Measurements from ENCODE around the gene TPCN2.

The TPCN2 gene

GRCh38 chr11:69105461-69106030 lies 56.8 kb downstream of the TPCN2 start:
- no peak for DNase-seq (ENCODE audit: low read depth)
- no peak overlapping the region for H3K4me3 ChIP-seq (ENCODE audit: low read depth, low read length)
- TF ChIP-seq CTCF (IDR thresholded peaks at IDR 0.05; ENCODE audit: low read depth, low read length) (no peak), POLR2A (IDR thresholded peaks at IDR 0.05; ENCODE audit: extremely low read depth, insufficient read length) (no peak), MAX (IDR thresholded peaks at IDR 0.05; ENCODE audit: low read depth, low read length) (no peak), MYC (IDR thresholded peaks at IDR 0.05; ENCODE audit: low read depth, low read length) (no peak)

- no peak for DNase-seq (ENCODE audit: low read depth)
- H3K4me3 ChIP-seq (ENCODE audit: low read depth, low read length): no peak overlapping the region
- TF ChIP-seq CTCF (IDR thresholded peaks at IDR 0.05; ENCODE audit: low read depth, low read length): no peak
- TF ChIP-seq MAX (IDR thresholded peaks at IDR 0.05; ENCODE audit: low read depth, low read length): no peak
- TF ChIP-seq POLR2A (IDR thresholded peaks at IDR 0.05; ENCODE audit: extremely low read depth, insufficient read length): no peak
- TF ChIP-seq MYC (IDR thresholded peaks at IDR 0.05; ENCODE audit: low read depth, low read length): no peak
Observed at GRCh38 chr11:69106031-69106811, 57.5 kb downstream of the TPCN2 start.

- no peak for TF ChIP-seq MAX (IDR thresholded peaks at IDR 0.05; ENCODE audit: low read depth, low read length)
- no peak for TF ChIP-seq CTCF (IDR thresholded peaks at IDR 0.05; ENCODE audit: low read depth, low read length)
- no peak for TF ChIP-seq MYC (IDR thresholded peaks at IDR 0.05; ENCODE audit: low read depth, low read length)
- TF ChIP-seq POLR2A (IDR thresholded peaks at IDR 0.05; ENCODE audit: extremely low read depth, insufficient read length): no peak
- H3K4me3 ChIP-seq (ENCODE audit: low read depth, low read length): no peak overlapping the region
- no peak for DNase-seq (ENCODE audit: low read depth)
Observed at GRCh38 chr11:69107413-69107812, 58.7 kb downstream of the TPCN2 start.

GRCh38 chr11:69108030-69108429 lies 59.3 kb downstream of the TPCN2 start:
- no peak for DNase-seq (ENCODE audit: low read depth)
- TF ChIP-seq MAX (IDR thresholded peaks at IDR 0.05; ENCODE audit: low read depth, low read length): no peak
- TF ChIP-seq POLR2A (IDR thresholded peaks at IDR 0.05; ENCODE audit: extremely low read depth, insufficient read length): no peak
- TF ChIP-seq MYC (IDR thresholded peaks at IDR 0.05; ENCODE audit: low read depth, low read length): no peak
- no peak for TF ChIP-seq CTCF (IDR thresholded peaks at IDR 0.05; ENCODE audit: low read depth, low read length)
- H3K4me3 ChIP-seq (ENCODE audit: low read depth, low read length): no peak overlapping the region

GRCh38 chr11:69108559-69108958 lies 59.8 kb downstream of the TPCN2 start:
- TF ChIP-seq POLR2A (IDR thresholded peaks at IDR 0.05; ENCODE audit: extremely low read depth, insufficient read length) (no peak), MYC (IDR thresholded peaks at IDR 0.05; ENCODE audit: low read depth, low read length) (no peak), CTCF (IDR thresholded peaks at IDR 0.05; ENCODE audit: low read depth, low read length) (no peak), MAX (IDR thresholded peaks at IDR 0.05; ENCODE audit: low read depth, low read length) (no peak)
- no peak for DNase-seq (ENCODE audit: low read depth)
- no peak overlapping the region for H3K4me3 ChIP-seq (ENCODE audit: low read depth, low read length)
